Stimulated activated CD8-positive, alpha-beta memory T cell treated with anti-CD3 and anti-CD28 coated beads, Interleukin-15, amount 100 ng/mL, for 4 hours (primary cell): ENCODE data around the gene FUNDC1.
"Not testable (repeated sequence)": the region's sequence is repeated elsewhere in the genome, so short reads cannot be mapped to it uniquely, and the experiment has no call there.

Experiments used
- DNase-seq, 2 donors: peaks; one replicate each; pipeline ENCODE4 v3.0.0-alpha.2; 2020; ENCODE audit warnings: low read depth in 2 of 2

Gene FUNDC1

DNA sequence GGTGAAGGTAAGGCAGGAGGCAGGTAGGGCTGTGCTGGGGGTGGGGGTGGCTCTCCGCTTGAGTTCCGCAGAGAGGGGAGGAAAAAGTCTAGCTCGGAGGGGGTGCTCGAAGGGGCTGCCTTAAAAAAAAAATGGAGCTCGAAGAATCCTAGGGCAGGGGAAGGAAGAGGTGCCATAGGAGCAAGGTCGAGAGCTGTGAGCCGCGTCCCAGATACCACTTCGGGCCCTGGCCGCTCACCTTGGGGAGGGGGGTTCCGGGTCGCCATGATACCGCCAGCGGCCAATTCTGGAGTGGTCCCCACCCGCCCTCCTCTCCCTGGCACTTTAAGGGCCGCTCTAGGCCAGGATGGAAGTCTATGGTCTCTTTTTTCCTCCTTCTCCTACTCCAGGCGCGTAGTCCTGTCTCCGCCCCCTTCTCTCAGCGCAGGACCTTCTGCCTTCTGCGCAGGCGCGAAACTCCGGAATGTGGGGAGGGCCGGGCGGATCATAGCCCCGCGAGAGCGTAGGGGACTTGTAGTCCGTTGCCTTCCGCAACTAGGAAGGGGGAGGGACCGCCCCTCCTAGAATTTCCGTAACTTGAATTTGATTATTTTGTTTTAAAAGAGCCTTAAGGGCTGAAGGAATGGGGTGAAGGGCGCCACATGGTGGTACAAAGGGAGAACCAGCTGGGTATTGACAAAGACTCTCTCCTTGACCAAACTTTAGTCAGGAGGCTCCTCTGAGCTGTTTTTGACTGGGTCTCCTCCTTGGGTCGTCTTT lies at the start of gene FUNDC1:
Gene FUNDC1, minus strand, starts transcription at position 293 of the 759 bp plus-strand sequence. Its CDS starts 27 bp downstream, at position 266.
- DNase-seq: peak; percentile 82 to 83

DNA sequence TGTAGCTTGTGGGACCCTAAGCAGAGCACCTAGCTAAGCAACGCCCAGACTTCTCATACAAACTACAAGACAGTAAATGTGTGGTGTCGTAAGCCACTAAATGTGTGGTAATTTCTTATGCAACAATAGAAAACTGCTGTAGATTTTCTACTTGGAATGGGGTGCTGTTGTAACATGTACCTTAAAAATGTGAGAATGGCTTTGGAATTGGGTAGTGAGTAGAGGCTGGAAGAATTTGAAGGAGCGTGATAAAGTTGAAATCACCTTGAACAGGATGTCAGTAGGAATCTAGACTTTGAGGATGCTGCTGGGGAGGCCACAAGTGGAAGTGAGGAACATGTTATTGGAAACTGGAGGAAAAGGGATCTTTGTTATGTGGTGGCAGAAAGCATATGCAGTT lies 43.2 kb upstream of the FUNDC1 start:
- no peak for DNase-seq

DNA sequence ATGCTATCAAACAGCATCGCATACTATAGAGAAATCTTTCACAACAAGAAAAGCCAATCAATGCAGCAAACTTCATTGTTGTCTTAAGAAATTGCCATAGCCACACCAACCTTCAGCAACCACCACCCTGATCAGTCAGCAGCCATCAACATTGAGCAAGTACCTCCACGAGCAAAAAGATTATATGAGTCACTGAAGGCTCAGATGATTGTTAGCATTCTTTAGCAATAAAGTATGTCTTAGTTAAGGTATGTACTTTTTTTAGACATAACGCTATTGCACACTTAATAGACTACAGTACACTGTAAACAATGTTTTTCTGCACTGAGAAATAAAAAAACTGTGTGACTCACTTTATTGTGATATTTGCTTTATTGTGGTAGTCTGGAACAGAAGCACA lies 37.8 kb upstream of the FUNDC1 start:
- DNase-seq: no peak

DNA sequence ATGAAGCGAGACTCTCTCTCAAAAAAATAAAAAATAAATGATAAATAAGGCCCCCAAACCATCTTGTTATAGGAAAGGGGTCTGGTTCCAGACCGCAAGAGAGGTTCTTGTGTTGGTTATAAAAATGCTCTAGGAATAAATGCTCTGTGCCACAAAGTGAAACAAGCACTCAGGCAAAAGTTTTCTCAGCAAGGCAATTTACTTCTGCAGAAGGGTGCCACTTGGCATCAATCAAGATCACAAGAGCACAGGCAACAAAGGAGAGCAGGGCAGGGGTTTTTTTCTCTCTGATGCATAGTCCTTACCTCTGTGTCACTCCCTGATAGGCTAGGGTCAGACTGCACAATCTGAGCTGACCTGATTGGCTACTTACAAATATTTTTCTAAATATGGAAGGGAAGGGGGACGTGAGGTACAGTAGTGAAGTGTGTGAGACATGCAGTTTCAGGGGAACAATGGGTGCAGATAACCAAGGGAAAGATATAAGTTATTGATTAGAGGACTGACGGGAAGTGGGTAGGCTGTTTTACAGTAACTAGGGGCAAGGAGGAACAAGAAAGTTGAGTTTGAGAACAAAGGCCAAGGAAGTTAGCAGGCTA lies 29.8 kb upstream of the FUNDC1 start:
- no peak for DNase-seq

- DNase-seq: no peak
Observed at GRCh38 chrX:44570522-44570921, 27.9 kb upstream of the FUNDC1 start.

GRCh38 chrX:44569122-44569521 lies 26.5 kb upstream of the FUNDC1 start:
- no peak for DNase-seq

DNA sequence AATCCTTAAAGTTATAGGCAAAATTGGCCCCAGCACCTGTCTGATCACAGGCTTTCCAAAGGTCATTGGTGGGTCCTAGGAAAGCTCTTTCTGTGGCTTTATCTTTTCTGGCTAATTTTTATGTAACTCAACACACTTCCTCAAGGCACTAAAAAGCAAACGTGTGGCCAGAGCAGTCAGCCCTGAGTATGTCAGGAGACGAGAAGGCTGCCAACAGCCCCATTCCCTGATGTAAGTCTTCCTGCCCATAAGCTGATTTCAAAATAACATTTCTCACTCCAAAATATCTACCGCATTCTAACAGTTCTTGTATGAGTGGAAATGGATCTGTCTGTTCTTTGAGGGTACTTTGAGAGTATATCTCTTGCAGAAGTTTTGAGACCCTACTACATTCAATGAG lies 25.5 kb upstream of the FUNDC1 start:
- DNase-seq: no peak

- not testable (repeated sequence) for DNase-seq
Observed at GRCh38 chrX:44561896-44562295, 19.2 kb upstream of the FUNDC1 start.

GRCh38 chrX:44550563-44550962 lies 7.9 kb upstream of the FUNDC1 start:
- DNase-seq: no peak

DNA sequence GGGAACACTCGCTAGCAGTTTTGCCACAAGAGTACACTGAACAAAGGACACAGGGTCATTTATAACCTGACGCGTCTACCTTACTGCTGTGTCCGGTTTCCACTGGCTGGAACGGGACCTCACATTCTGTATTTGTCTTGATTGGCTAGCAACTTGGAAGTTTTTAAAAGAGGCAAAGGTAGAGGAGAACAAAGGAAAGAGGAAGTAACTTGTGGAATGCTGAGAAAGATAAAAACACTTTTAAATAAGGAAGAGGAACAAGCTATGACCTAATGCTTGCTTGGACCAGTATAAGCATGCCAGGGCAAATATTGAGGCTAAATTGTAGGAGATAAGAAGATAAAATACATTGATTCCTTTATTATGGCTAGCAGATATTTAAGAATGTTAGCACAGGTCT lies 2.8 kb upstream of the FUNDC1 start:
- not testable (repeated sequence) for DNase-seq

- no peak for DNase-seq
Observed at GRCh38 chrX:44544036-44544435, 1.4 kb upstream of the FUNDC1 start.

GRCh38 chrX:44536198-44536597 lies 6.5 kb downstream of the FUNDC1 start:
- no peak for DNase-seq

DNA sequence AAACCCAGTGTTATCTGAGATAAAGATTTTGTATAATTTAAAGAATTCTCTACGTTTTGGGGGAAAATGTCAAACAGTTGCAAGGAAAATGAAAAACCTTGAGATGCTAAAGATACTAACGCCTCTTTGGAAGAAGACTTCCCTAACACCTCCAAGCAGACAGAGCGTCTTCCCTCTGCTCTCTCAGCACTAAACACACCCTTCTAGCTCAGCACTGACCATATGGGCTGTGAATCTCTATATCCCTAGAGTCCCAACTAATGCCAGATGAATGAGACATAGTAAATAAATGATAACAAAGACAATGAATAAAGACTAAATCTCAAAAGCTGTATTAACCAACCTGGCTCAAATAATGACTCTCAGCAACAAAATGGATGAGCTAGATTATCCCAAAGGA lies 13.3 kb downstream of the FUNDC1 start:
- DNase-seq: no peak

DNA sequence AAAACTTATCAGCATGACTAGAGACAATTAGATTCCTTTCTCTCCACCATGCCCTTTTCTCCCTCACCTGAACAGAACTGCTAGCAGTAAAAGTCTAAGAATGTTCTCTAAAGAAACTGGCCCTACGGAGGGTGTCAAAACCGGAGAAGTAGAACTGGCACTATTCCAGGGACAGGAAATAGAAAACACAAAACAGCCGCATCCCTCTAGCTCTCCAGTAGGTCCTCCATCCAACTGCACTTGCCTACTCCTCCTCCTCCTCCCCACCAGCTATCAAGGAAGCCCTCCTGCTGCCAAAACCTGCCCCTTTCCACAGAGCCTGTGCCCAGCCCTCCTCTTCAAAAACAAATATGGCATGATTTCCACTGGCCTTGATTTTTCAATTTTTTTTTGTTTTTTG lies 28.4 kb downstream of the FUNDC1 start:
- no peak for DNase-seq

DNA sequence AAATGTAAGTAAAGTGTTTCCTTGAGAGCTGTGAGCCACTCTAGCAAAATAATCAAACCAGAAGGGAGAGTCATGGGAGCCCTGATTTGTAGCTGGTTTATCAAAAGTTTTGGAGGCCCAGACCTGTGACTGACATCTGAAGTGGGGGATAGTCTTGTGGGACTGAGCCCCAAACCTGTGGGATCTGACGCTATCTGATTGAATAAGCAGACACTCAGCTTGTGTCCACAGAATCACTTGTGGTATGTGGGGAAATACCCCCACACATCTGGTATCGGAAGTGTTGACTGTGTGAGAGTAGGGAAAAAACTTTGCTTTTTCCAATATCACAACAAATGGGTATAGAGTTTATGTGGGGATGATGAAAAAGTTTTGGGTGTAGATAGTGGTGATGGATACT lies 35.4 kb downstream of the FUNDC1 start:
- DNase-seq: no peak

DNA sequence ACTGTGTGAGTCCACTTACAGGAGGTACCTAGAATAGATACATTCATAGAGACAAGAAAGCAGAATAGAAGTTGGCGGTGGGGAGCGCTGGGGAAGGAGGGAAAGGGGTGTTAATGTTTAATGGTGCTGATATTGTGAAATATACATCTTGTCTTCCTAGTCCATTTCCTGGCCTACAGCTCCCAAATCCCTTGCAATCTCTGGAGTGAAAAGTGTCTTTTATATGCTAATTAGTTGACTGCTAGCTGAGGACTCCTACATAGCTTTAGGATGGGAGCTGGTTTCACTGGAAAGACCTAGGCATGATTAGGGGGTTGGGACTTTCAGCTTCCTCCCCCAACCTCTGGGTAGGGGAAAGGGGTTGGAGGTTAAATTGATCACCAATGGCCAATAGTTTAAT lies 36.0 kb downstream of the FUNDC1 start:
- no peak for DNase-seq

- DNase-seq: no peak
Observed at GRCh38 chrX:44503560-44503959, 39.1 kb downstream of the FUNDC1 start.

GRCh38 chrX:44495091-44495490 lies 47.6 kb downstream of the FUNDC1 start:
- no peak for DNase-seq

GRCh38 chrX:44494357-44494756 lies 48.3 kb downstream of the FUNDC1 start:
- no peak for DNase-seq

DNA sequence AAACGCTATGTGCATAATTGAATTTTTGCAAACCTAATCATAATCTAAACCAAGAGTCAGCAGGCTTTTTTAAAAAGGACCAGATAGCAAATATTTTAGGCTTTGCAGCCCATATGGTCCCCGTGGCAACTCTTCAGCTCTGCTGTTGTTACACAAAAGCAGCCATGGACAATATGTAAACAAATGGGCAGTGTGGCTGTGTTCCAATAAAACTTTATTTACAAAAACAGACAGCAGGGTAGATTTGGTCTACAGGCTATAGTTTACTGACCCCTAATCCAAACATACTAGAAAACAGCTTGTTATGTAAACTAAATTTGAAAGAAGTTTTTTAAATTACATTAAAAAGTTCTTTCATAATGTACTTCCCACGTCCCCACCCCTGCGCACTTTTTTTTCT lies 53.1 kb downstream of the FUNDC1 start:
- DNase-seq: no peak

- DNase-seq: no peak
Observed at GRCh38 chrX:44484607-44485146, 58.0 kb downstream of the FUNDC1 start.

- no peak for DNase-seq
Observed at GRCh38 chrX:44483965-44484606, 58.6 kb downstream of the FUNDC1 start.

GRCh38 chrX:44482575-44482974 lies 60.1 kb downstream of the FUNDC1 start:
- no peak for DNase-seq
